HepG2 (cell line): ENCODE data around the gene TMEM107. TPM values are rescaled to one million over a fixed set of nuclear protein-coding genes. Genes with fewer than 3 reads are reported as not detected.

ENCODE experiments used
- KIAA2018 ChIP-seq: sonication (generic); formaldehyde crosslinking; IDR thresholded peaks from 2 replicates; pipeline ENCODE4 v1.5.0; 2020; ENCODE audit warnings: mild to moderate bottlenecking, missing genetic modification reagents, borderline replicate concordance
- NKX3-1 ChIP-seq: sonication (generic); formaldehyde crosslinking; IDR thresholded peaks from 2 replicates; pipeline ENCODE4 v1.5.0; 2020; ENCODE audit warnings: missing genetic modification reagents
- TERF1 ChIP-seq: sonication (generic); formaldehyde crosslinking; IDR thresholded peaks from 2 replicates; pipeline ENCODE4 v1.8.0; 2022; ENCODE audit warnings: mild to moderate bottlenecking, missing genetic modification reagents, moderate library complexity
- THYN1 ChIP-seq: sonication (generic); formaldehyde crosslinking; IDR thresholded peaks from 2 replicates; pipeline ENCODE4 v1.8.1; 2023; ENCODE audit warnings: low read depth, mild to moderate bottlenecking, moderate library complexity, missing genetic modification reagents, borderline replicate concordance
- ZNF333 ChIP-seq: sonication (generic); formaldehyde crosslinking; IDR thresholded peaks from 2 replicates; pipeline ENCODE4 v1.4.0; 2020; ENCODE audit warnings: mild to moderate bottlenecking, missing genetic modification reagents, borderline replicate concordance
- ZNF407 ChIP-seq: sonication (generic); formaldehyde crosslinking; IDR thresholded peaks from one replicate; pipeline ENCODE4 v1.5.1; 2020; ENCODE audit warnings: mild to moderate bottlenecking, missing genetic modification reagents; ENCODE audit errors: not compliant biosample characterization
- ZNF468 ChIP-seq: sonication (generic); formaldehyde crosslinking; IDR thresholded peaks from 2 replicates; pipeline ENCODE4 v1.8.0; 2022; ENCODE audit warnings: mild to moderate bottlenecking, moderate library complexity, missing genetic modification reagents
- ZNF672 ChIP-seq: sonication (generic); formaldehyde crosslinking; IDR thresholded peaks from 2 replicates; pipeline ENCODE4 v1.8.1; 2022; ENCODE audit warnings: missing genetic modification reagents
- ZNF784 ChIP-seq: sonication (generic); formaldehyde crosslinking; IDR thresholded peaks from 2 replicates; pipeline ENCODE4 v1.5.1; 2020; ENCODE audit warnings: missing genetic modification reagents, mild to moderate bottlenecking, borderline replicate concordance
- ZNF816 ChIP-seq: sonication (generic); formaldehyde crosslinking; IDR thresholded peaks from 2 replicates; pipeline ENCODE4 v1.8.0; 2022; ENCODE audit warnings: missing genetic modification reagents, mild to moderate bottlenecking, borderline replicate concordance
- polyA plus RNA-seq, 8 experiments: library from polyadenylated mRNA; depleted of rRNA in 3 of 8; stranded (reverse) in 7 of 8; unstranded in 1 of 8; fragments of >200 nt; fragmentation: Illumina TruSeq in 4 of 8; extraction: Trizol in 4 of 8; gene quantifications; 2 replicates each; pipeline versions ENCODE4 v1.2.1 to v1.2.3, GENCODE V29; 2011 to 2016; ENCODE audit warnings: low read depth in 4 of 8, missing spikeins in 1 of 8, mixed read lengths in 1 of 8; ENCODE audit not compliant: insufficient read depth in 1 of 8
- total RNA-seq, 5 experiments: library from RNA; depleted of rRNA; stranded (reverse); fragments of >200 nt; fragmentation: Illumina TruSeq; extraction: Trizol; gene quantifications; 2 replicates each; pipeline ENCODE4 v1.2.3, GENCODE V29; 2016; ENCODE audit warnings: low read depth in 1 of 5

The TMEM107 gene
- total and polyA plus RNA-seq, 2 of the 13 experiments (the other 11 are each of a cell fraction or from before 2014, with no cell fraction given): 7.2 to 15.3 TPM

GRCh38 chr17:8186446-8186786, 10.2 kb upstream of the TMEM107 start (continued):
- TF ChIP-seq KIAA2018 (CRISPR knock-in tag) (no peak), ZNF468 (CRISPR knock-in tag) (no peak), ZNF816 (CRISPR knock-in tag) (no peak), THYN1 (no peak), ZNF672 (no peak), ZNF407 (CRISPR knock-in tag) (no peak), ZNF333 (no peak; the same call in 1 of the 2 replicates), NKX3-1 (CRISPR knock-in tag) (0 out of 2 replicates have a peak, but pooled peaks have one; percentile 7), TERF1 (CRISPR knock-in tag) (no peak), ZNF784 (CRISPR knock-in tag) (no peak)
